Epithelial cell of proximal tubule (primary cell): Measurements from ENCODE around the gene COL24A1. TPM values are rescaled to one million over a fixed set of nuclear protein-coding genes. Genes with fewer than 3 reads are reported as not detected.

Source experiments
- DNase-seq: peaks from one replicate; pipeline ENCODE4 v3.0.0-alpha.2; 2011; ENCODE audit warnings: low read depth
- H3K4me3 ChIP-seq: 2 replicates; pipeline ENCODE4 v1.5.1; 2011; ENCODE audit warnings: low read depth, mild to moderate bottlenecking, low read length
- total RNA-seq: library from RNA; depleted of rRNA; stranded (reverse); fragments of >200 nt; gene quantifications from 2 replicates; pipeline ENCODE4 v1.2.3, GENCODE V29; 2015
- TF ChIP-seq, protein P1 (sequence below): conservative IDR thresholded peaks from 2 replicates; pipeline ENCODE4 v1.5.1; 2012; ENCODE audit warnings: low read depth, mild to moderate bottlenecking, low read length

COL24A1 gene
- total RNA-seq, 1 donor from 2014 or later = 0.06 TPM

DNA sequence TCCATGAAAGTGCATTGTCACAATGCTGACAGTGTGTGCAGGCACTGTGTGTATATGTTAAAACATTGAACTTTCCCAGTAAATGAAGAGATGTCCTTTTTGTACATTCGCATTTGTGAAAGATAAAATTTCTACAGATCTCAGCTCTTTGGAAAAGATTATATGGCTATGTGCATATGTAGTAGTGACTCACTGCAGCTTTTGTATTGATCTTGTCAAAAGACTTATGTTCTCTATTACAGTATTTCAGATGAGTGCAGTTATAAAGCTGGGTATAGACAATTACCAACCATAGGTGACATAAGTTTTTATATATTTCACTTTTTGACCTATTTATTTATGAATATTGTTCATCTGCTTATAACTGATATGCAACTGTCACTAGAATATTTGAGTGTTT lies 212.6 kb downstream of the COL24A1 start:
- TF ChIP-seq, protein P1, sequence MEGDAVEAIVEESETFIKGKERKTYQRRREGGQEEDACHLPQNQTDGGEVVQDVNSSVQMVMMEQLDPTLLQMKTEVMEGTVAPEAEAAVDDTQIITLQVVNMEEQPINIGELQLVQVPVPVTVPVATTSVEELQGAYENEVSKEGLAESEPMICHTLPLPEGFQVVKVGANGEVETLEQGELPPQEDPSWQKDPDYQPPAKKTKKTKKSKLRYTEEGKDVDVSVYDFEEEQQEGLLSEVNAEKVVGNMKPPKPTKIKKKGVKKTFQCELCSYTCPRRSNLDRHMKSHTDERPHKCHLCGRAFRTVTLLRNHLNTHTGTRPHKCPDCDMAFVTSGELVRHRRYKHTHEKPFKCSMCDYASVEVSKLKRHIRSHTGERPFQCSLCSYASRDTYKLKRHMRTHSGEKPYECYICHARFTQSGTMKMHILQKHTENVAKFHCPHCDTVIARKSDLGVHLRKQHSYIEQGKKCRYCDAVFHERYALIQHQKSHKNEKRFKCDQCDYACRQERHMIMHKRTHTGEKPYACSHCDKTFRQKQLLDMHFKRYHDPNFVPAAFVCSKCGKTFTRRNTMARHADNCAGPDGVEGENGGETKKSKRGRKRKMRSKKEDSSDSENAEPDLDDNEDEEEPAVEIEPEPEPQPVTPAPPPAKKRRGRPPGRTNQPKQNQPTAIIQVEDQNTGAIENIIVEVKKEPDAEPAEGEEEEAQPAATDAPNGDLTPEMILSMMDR = no peak
- DNase-seq = no peak
- H3K4me3 ChIP-seq = no peak overlapping the region

DNA sequence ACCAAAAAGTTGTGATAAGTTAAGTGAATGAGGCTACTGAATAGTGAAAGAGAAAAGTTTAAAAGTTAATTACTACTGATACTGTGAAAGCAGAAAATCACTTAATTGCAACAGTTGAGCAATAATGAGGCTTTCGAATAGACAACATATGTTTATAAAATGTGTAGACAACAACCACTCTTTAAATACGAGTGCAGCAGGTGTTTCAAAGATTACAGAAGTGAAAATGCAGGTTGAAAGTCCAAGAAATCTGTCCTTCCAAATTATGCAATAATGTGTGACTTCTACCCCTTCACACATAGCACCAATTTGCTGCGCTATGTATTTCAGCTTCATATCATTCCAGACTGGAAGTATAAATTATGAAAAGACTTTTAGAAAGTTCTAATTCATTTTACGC lies 213.0 kb downstream of the COL24A1 start:
- no peak overlapping the region for H3K4me3 ChIP-seq
- DNase-seq = no peak
- TF ChIP-seq, protein P1 = no peak

DNA sequence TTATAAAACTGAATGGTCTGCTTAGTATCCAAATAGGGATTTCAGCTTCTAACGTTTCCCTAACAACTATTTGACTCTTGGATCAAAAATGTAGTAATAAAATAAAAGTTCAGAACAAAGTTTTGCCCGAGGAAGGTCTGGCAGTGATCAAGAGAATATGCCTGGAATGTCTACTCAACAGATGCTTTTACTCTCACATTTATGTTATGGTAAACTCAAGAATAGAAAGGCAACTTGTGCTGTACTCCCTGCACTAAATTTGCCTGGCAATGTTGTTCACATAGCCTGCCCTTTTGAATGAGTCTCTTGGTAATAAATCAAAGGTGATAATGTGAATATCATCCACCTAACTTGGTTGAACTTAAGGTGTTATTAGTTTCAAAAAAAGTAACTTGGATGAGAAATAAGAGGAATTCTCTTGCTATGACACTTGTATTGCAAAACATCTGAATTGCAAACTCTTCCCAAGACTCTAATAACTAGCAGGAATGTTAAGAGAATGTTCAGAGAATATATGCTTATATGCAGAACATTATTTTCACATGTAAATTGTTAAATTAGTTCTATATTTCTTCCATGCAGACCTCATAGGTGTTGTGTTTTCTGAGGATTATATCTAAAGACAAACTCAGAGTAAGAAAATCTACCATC lies 215.8 kb downstream of the COL24A1 start:
- TF ChIP-seq, protein P1 = no peak
- DNase-seq = no peak
- no peak overlapping the region for H3K4me3 ChIP-seq

DNA sequence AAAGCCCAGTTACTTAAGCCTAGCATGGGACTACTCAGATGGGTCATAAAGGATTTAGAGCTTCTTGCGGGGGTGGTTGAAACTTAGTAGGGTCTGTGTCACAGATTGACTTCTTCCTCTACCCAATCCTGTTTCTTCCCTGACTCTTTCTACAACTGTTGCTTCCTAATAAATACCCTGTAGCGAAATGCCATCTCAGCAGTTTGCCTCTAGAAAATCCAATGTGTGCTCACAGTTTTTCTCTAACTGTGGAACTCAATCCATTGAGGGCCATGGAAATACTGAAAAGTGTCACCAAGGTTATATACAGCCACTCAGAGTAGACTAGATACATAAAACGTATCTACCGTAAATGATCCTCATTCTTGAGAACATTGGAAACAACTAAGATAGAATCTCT lies 217.7 kb downstream of the COL24A1 start:
- TF ChIP-seq, protein P1 = no peak

DNA sequence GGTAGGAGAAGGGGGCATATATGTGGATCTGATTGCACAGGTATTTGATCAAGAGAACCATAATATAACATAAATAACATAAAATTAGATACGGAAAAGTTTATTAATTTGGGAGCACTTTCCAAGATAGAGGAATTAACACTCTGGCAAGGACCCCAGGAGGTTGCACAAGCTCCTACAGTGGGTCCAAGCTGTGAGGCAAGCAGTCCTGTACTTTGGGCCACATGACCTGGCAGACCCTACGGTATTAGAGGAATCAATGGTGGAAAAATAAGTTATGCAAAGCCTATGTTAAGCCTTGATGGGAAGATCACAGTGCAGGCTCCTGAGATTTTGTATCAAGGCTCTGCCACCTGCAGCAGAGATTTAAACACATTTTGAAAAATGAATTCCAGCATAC lies 220.1 kb downstream of the COL24A1 start:
- TF ChIP-seq, protein P1 = no peak
- DNase-seq = no peak
- H3K4me3 ChIP-seq = no peak overlapping the region

More for the DNA sequence above, 217.7 kb downstream of the COL24A1 start:
- no peak for DNase-seq
- no peak overlapping the region for H3K4me3 ChIP-seq

DNA sequence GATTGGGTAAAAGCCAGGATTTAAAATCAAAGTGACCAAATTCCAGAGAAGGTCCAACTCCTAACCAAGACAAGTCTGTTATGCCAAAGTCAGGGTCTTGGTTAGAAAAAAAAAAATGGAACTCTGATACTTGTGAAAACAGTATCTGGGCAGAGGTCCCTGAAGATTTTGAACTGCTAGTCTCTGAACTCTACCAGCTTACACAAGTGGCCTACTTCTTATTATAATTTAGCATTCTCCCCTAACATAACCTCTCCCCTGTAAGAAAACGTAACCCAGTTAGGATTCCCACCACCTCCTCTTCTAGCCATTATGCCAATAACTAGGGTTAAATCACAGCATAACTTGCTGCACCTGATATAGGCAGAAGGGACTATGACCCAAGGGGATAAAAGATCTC lies 220.5 kb downstream of the COL24A1 start:
- TF ChIP-seq, protein P1 = no peak
- no peak for DNase-seq

DNA sequence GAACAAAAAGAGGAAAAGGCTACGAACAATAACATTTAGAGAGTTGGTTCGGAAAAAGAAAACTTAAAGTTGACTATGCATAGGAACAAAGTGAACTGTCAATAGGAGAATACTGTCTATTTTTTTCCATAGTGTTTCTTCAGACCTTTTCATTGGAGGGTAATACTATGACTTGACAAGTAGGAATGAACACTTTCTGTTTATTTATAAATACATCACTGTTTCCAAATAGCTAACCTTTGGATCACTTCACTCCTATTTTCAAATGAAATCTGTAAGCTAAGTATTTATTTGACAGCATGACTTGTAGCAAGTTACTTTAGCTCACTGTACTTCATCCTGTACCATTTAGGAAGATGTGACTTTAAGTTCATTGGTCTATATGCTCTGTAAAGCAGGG lies 221.3 kb downstream of the COL24A1 start:
- no peak overlapping the region for H3K4me3 ChIP-seq
- TF ChIP-seq, protein P1 = no peak
- DNase-seq = no peak

More for the DNA sequence above, 220.5 kb downstream of the COL24A1 start:
- H3K4me3 ChIP-seq = no peak overlapping the region
